HUDEP-2 (cell line): ENCODE data around the gene USP31.
A peak's percentile ranks its signal among the peaks of the same experiment; 100 is the strongest.

ENCODE experiments used
- DNase-seq, 76 experiments: peaks; one replicate each; lab custom pipeline; 2025; ENCODE audit not compliant: unreplicated experiment in 76 of 76; lab: John Stamatoyannopoulos, UW

Gene USP31

DNA sequence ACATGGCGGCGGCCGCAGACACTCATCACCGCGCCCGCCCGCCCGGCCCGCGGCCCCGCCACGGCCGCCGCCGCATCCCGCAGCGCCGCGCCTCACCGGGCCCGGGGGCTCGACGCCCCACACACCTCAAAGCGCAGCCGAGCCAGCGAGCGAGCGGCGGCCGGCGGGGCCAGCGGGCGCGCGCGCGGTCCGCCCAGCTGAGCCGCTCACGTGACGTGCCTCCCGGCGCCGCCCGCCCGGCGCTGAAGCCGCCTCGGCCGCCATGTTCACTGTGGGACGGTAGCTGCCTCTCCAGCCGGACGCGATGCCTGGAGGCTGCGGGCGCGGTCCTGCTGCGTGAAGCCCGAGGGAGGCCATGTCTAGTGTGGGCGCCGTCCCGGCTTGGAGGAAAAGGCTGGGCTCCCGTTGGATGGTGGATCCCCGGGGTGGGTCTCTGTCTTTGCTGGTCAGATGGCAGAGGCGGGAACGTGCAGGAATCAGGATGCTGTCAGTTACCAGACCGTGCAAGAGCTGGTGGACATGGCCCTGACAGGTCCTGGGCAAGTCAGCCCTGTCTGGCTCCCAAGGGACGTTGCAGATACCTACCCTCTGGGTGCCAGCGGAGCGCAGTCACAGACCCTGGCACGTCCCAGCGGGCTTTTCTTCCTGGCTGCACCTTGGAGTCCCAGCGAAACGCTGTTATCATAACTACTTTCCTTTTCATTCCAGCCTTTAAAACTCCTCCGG, at the start of gene USP31:
USP31 (minus strand) TSS at position 186 of the 726 bp plus-strand sequence; CDS start at position 4, 182 bp downstream.
- DNase-seq: peak in 74 of 76 experiments; percentile 40 to 95 (median 87)

DNA sequence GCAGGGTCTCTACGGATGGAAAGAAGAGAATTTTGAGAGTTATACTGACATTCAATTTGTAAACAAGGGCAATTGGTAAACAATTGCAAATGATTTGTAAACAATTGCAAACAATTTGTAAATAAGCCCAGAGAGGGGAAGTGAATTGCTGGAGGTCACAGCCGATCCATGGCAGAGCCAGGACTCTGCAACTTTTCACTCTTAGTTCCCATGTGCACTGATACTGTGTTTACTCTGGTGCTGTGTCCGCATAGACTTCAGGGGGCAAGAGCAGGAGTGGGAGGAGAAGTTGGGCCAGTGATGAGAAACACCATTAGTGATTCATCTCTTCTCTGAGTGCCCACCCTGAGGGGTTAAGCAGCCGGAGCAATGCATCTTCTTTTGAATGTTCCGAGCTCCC, 47.3 kb upstream of the USP31 start:
- no peak for DNase-seq

DNA sequence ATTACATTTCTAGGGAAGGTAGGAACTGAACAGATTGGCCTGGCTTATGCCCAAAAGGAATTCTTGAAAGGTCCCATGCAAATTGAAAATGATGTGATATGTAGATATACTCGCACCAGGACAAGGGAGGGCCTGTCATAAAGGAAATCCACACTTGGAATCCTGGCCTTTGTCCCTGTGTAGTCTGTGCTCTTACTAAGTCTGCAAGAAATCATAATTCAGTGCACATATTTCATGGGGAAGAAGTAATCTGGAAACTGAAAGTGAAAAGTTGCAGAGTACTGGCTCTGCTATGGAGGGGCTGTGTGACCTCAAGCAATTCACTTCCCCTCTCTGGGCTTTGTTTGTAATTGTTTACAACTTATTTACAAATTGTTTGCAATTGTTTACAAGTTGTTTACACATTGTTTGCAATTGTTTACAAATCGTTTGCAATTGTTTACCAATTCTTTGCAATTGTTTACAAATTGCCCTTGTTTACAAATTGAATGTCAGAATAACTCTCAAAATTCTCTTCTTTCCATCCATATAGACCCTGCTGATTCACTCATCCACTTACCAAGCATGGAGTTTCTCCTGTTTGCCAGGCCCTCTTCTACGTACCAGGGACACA, 46.2 kb upstream of the USP31 start:
- no peak for DNase-seq

- DNase-seq: no peak
Observed at GRCh38 chr16:23194497-23195221, 45.4 kb upstream of the USP31 start.

DNA sequence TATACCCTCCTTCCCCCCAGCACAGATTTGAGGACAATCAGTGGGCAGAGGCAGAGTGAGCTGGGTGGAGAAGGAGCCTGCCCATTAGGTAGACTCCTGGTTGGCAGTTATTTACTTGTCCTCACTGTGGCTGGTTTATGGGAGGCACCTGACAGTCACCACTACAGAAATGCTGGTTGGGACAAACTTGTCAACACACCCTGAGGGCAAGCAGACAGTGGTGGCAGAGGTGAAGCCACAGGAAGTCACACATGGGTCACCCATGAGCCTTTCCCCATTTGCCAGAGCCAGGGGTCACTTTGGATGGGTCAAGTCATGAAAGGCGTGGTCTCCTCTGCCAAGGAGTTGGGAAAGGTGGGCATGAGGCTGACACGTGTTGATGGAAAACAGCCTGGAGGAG, 39.7 kb upstream of the USP31 start:
- no peak for DNase-seq

GRCh38 chr16:23187341-23187740, 38.1 kb upstream of the USP31 start:
- no peak for DNase-seq

- DNase-seq: no peak
Observed at GRCh38 chr16:23186171-23186570, 36.9 kb upstream of the USP31 start.

DNA sequence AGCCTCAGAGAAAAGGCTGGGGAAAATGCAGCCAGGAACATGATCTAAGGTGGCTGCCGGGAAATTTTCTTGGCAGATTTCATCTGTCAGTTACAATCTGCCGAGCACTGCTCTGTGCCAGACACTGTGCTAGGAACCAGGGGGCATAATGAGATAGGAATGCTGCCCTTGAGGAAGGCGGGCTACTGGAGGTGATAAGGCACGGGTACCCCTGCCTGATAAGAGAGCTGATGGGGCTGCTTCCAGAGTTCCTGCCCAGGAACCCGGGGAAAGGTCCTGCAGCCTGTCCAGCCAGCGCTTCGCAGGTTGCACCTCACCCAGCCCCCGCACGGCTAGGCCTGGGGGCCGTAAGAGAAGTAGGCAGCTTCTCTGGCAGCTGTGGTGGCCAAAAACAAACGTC, 36.4 kb upstream of the USP31 start:
- peak in 3 of 76 experiments; percentile 2 to 11 (median 9) for DNase-seq

DNA sequence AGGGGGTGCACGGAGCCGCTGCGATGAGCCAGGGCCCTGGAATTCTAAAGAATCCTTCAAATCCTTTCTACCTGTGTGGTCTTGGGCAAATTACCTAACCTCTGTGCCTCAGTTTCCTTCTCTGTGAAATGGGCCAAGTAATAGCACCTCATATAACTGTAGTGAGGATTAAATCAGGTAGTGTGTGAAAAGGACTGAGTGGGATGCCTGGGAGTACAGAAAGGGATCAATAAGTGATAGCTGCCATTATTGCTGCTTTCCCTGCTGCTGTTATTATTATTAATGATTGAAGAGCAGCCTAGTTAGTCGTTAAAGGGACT, 34.3 kb upstream of the USP31 start:
- no peak for DNase-seq

- no peak for DNase-seq
Observed at GRCh38 chr16:23182679-23183542, 33.7 kb upstream of the USP31 start, which contains the start of gene SCNN1G. Gene SCNN1G, plus strand, starts transcription at chr16:23182745. Its CDS starts 3,527 bp downstream, at chr16:23186272.

GRCh38 chr16:23182206-23182678, 33.0 kb upstream of the USP31 start:
- DNase-seq: peak in 61 of 76 experiments; percentile 5 to 75 (median 52)

- DNase-seq: no peak
Observed at GRCh38 chr16:23181506-23181905, 32.3 kb upstream of the USP31 start.

DNA sequence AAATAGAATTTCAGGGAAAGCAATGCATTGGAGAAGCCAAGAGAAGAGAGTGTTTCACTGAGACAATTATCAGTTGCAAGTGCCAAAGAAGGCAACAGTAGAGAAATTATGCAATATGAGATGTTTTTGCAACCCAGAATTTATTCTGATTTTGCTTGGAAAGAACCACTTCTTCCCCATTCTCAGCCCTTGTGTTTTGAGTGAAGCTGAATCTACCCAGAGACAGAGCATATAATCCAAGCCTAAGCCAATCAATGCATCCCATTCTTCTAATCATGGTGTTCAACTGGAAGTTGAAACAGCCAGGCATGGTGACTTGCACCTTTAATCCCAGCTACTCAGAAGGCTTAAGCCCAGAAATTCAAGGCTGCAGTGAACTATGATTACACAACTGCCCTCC, 26.4 kb upstream of the USP31 start:
- DNase-seq: no peak

DNA sequence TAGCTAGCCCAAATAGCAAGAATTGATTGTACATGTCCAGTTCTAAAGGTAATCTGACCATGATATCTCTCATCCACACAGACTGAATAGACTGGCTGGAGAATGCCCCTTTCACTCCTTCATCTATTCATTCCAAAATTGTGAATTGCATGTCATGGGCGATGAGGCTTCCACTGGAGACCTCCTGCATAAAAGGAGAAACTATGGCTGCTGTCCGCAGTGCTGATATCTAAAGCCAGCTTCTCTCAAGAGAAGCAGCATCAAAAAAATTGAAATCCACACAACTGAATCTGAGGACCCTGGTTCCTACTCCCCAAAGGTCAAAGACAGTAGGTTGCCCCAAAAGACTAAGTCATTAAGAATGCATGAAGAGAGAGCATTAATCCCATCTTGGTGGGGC, 25.4 kb upstream of the USP31 start:
- peak in 1 of 76 experiments; percentile 3 for DNase-seq

- DNase-seq: no peak
Observed at GRCh38 chr16:23172994-23173393, 23.7 kb upstream of the USP31 start.

DNA sequence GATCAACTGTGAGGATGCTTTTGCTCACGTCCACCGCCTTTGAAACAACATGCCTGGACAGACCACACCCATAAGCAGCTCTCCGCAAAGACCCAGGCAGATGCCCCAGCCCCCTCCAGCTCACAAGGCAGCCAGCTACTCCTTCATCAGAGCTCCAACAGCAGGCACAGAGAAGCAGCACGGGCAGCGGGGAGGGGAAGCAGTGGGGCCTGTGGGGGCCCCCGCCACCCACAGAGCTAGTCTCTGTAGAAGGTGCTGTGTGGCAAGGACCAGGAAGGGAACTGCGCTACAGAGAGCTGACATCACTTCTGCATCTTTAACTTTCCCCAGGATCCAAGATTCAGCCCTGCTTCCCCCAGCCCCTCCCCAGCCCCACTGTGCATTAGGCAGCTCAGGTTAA, 23.3 kb upstream of the USP31 start:
- no peak for DNase-seq

GRCh38 chr16:23164736-23165135, 15.5 kb upstream of the USP31 start:
- DNase-seq: no peak

DNA sequence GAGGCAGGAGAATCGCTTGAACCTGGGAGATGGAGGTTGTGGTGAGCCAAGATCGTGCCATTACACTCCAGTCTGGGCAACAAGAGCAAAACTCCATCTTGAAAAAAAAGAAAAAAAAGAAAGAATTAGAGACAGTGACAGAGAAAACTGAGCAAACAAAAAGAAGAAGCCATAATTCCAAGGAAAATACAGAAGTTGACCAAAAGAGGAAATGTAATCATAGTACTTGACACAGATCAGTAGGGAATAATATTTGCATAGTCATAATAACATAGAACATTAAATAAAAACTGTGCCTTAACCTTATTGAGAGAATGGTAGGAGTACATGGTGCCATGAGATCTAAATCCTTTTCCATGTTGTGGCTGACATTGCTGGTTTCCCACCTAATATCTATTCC, 14.7 kb upstream of the USP31 start:
- DNase-seq: no peak

GRCh38 chr16:23160574-23160973, 11.3 kb upstream of the USP31 start:
- no peak for DNase-seq

GRCh38 chr16:23160082-23160481, 10.8 kb upstream of the USP31 start:
- peak in 3 of 76 experiments; percentile 1 to 7 (median 3) for DNase-seq

DNA sequence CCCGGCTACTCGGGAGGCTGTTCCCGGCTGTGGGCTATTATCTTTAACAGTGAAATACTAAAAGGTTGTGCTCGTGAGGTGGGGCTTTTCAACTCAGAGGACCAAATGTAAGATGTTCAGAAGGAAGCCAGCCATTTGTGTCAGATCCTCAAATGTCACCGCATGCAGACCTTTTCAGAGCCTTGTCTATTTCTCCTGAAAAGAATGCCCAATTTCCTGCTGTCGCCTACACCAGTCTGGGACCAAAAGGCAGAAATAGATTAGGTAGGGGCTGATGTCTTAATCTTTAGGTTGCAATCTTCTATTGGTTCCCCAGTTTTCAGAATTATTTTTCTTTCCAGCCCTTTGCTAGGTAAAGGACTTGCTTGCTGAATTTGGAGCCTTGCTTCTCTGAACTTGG, 8.9 kb upstream of the USP31 start:
- no peak for DNase-seq
